H7 (cell line): ENCODE results near the gene MPZL1. TPM values are rescaled to one million over a fixed set of nuclear protein-coding genes. Genes with fewer than 3 reads are reported as not detected.
"Not testable (repeated sequence)": the region's sequence is repeated elsewhere in the genome, so short reads cannot be mapped to it uniquely, and the experiment has no call there.

Source experiments
- DNase-seq: peaks from one replicate; pipeline ENCODE4 v3.0.0; 2012
- H3K27me3 ChIP-seq: 2 replicates; pipeline ENCODE4 v1.6.0; 2011; ENCODE audit warnings: mild to moderate bottlenecking, low read length; ENCODE audit not compliant: control insufficient read depth, insufficient read depth
- H3K36me3 ChIP-seq: replicated peaks from 2 replicates; pipeline ENCODE4 v1.5.1; 2011; ENCODE audit warnings: low read length; ENCODE audit not compliant: control insufficient read depth, insufficient read depth
- H3K4me3 ChIP-seq: 2 replicates; pipeline ENCODE4 v1.5.1; 2011; ENCODE audit warnings: low read depth, mild to moderate bottlenecking, control low read depth, low read length, moderate library complexity; ENCODE audit not compliant: insufficient read depth
- total RNA-seq: library from RNA; depleted of rRNA; stranded (reverse); fragments of >200 nt; shearing (Covaris generic); gene quantifications from 2 replicates; pipeline ENCODE4 v1.2.3, GENCODE V29; 2014

Gene MPZL1
- total RNA-seq, 1 experiment from 2014 or later: 104 TPM

DNA sequence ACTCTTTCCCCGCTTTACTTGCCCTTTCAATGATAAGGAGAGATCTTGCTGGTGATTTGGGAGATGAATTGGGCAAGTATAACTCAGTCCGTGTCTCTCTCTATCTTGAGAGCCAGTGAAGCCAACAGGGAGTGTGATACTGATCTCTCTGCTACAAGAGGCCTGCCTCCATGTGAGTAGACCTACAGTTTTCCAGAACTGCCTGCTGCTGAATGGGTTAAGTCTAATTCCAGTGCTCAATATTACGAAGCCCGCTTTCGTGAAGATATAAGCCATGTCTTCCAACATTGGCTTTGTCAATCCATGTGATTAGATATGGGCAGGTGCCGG lies 99.5 kb downstream of the MPZL1 start:
- Histone ChIP-seq H3K36me3 (no peaks in the 10 kb centered on the region), H3K4me3 (no peak overlapping the region), H3K27me3 (no peaks in the 10 kb centered on the region; the same call in 1 of the 2 replicates)
- no peak for DNase-seq

GRCh38 chr1:167821969-167822685 lies 100.3 kb downstream of the MPZL1 start:
- no peak for DNase-seq
- Histone ChIP-seq H3K27me3 (no peaks in the 10 kb centered on the region; the same call in 1 of the 2 replicates), H3K4me3 (no peak overlapping the region), H3K36me3 (no peaks in the 10 kb centered on the region)

- Histone ChIP-seq H3K36me3 (no peaks in the 10 kb centered on the region), H3K4me3 (no peak overlapping the region), H3K27me3 (no peaks in the 10 kb centered on the region; the same call in 1 of the 2 replicates)
- no peak for DNase-seq
These were observed 102.5 kb downstream of the MPZL1 start for GRCh38 chr1:167824163-167824794.

- H3K27me3 ChIP-seq: no peaks in the 10 kb centered on the region; the same call in 1 of the 2 replicates
- no peaks in the 10 kb centered on the region for H3K36me3 ChIP-seq
- no peak for DNase-seq
These were observed 103.8 kb downstream of the MPZL1 start for GRCh38 chr1:167825419-167826079.

DNA sequence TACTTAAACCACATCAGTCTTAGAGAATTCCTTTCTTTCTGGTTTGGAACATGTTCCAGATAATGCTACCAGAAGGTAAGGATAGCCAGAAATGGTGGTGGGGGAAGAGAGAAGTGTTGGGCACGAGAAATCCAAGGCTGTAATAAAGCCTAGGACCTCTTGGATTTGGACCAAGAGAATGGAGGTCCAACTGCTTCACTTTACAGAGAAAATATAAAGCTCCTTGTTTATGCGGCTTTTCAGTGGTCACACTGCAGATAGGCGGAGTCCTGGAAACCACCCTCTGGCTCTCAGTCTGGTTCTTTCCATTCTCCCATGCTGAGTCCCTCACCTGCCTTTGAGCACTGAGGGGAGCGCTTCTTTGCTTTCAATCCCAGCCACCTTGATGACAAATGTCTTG lies 104.3 kb downstream of the MPZL1 start:
- no peaks in the 10 kb centered on the region; the same call in 1 of the 2 replicates for H3K27me3 ChIP-seq
- H3K36me3 ChIP-seq: no peaks in the 10 kb centered on the region
- peak; percentile 19 for DNase-seq
- no peak overlapping the region for H3K4me3 ChIP-seq

More at GRCh38 chr1:167825419-167826079, 103.8 kb downstream of the MPZL1 start:
- no peak overlapping the region for H3K4me3 ChIP-seq

GRCh38 chr1:167829868-167830267 lies 108.1 kb downstream of the MPZL1 start:
- no peak overlapping the region for H3K4me3 ChIP-seq
- no peaks in the 10 kb centered on the region for H3K27me3 ChIP-seq
- no peaks in the 10 kb centered on the region for H3K36me3 ChIP-seq
- DNase-seq: no peak

DNA sequence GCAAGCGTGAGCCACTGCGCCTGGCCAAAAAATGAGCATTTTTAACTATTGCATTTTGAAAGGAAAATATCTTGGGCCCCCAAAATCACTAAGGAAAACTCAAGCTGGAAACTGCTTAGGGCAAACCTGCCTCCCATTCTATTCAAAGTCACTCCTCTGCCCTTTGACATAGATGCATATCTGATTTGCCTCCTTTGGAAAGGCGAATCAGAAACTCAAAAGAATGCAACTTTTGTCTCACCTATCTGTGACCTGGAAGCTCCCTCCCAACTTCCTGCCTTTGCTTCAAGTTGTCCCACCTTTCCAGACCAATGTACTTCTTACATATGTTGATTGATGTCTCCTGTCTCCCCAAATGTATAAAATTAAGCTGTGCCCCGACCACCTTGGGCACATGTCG lies 108.9 kb downstream of the MPZL1 start:
- not testable (repeated sequence) for DNase-seq, H3K27me3 ChIP-seq, H3K36me3 ChIP-seq, H3K4me3 ChIP-seq

- Histone ChIP-seq H3K4me3 (no peak overlapping the region), H3K36me3 (no peaks in the 10 kb centered on the region), H3K27me3 (no peaks in the 10 kb centered on the region)
- DNase-seq: peak; percentile 58
These were observed 110.9 kb downstream of the MPZL1 start for GRCh38 chr1:167832693-167833092.

DNA sequence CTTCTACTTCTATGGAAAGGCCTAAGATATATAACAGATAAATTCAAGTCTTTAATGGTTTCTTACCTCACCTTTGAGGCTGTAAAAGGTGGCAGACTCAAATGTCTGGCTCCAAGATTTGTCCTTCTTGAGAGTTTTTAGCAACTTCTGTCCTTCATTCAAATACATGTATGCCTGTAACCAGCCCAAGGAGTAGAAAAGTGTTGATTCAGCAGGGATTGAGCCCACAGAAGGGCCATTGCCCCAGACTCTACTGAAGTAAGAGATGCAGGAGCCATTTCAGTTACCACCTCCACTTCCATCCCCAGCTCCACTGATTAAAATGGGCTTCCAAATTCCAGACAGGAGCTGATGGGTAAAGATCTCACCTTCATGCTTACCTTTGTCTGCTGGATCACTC lies 112.1 kb downstream of the MPZL1 start:
- DNase-seq: no peak
- H3K27me3 ChIP-seq: no peaks in the 10 kb centered on the region
- H3K36me3 ChIP-seq: no peaks in the 10 kb centered on the region
- H3K4me3 ChIP-seq: no peak overlapping the region

GRCh38 chr1:167836197-167836596 lies 114.4 kb downstream of the MPZL1 start:
- Histone ChIP-seq H3K27me3 (no peaks in the 10 kb centered on the region), H3K36me3 (no peaks in the 10 kb centered on the region), H3K4me3 (no peak overlapping the region)
- DNase-seq: no peak

- Histone ChIP-seq H3K4me3 (no peak overlapping the region), H3K27me3 (no peaks in the 10 kb centered on the region), H3K36me3 (no peaks in the 10 kb centered on the region)
- DNase-seq: no peak
These were observed 115.5 kb downstream of the MPZL1 start for GRCh38 chr1:167837326-167837725.

- H3K36me3 ChIP-seq: no peaks in the 10 kb centered on the region
- no peak for DNase-seq
- H3K27me3 ChIP-seq: no peaks in the 10 kb centered on the region
- H3K4me3 ChIP-seq: no peak overlapping the region
These were observed 117.2 kb downstream of the MPZL1 start for GRCh38 chr1:167839009-167839408.
